ENCODE measurements around the gene SLC6A18. TPM values are rescaled to one million over a fixed set of nuclear protein-coding genes. Genes with fewer than 3 reads are reported as not detected.
"Not testable (repeated sequence)": the region's sequence is repeated elsewhere in the genome, so short reads cannot be mapped to it uniquely, and the experiment has no call there.

Gene SLC6A18
- total RNA-seq, 1 donor from 2014 or later = not detected

GRCh38 chr5:1285883-1286291, 60.7 kb downstream of the SLC6A18 start:
- Histone ChIP-seq H3K4me1 (no peaks in the 10 kb centered on the region), H3K4me3 (no peak overlapping the region), H3K9me3 (replicated peaks) (peaks cover 10% of the 10 kb centered on the region), H3K27me3 (ENCODE audit: low read depth) (peaks cover 8% of the 10 kb centered on the region), H3K36me3 (no peaks in the 10 kb centered on the region), H3K27ac (replicated peaks) (no peak overlapping the region)
- intact Hi-C loops (cut with micrococcal nuclease) = no loop called here
- no peak for TF ChIP-seq CTCF (IDR thresholded peaks at IDR 0.05; ENCODE audit: borderline replicate concordance)
- no peak for DNase-seq

GRCh38 chr5:1288439-1289335, 63.5 kb downstream of the SLC6A18 start:
- DNase-seq = no peak
- H3K36me3 ChIP-seq = no peaks in the 10 kb centered on the region
- no peak overlapping the region for H3K4me3 ChIP-seq
- intact Hi-C loops (cut with micrococcal nuclease) = no loop called here
- H3K27me3 ChIP-seq (ENCODE audit: low read depth) = peaks cover 31% of the 10 kb centered on the region
- no peak for TF ChIP-seq CTCF (IDR thresholded peaks at IDR 0.05; ENCODE audit: borderline replicate concordance)
- no peak overlapping the region for H3K27ac ChIP-seq (replicated peaks)
- no peaks in the 10 kb centered on the region for H3K4me1 ChIP-seq
- H3K9me3 ChIP-seq (replicated peaks) = peaks cover 10% of the 10 kb centered on the region

GRCh38 chr5:1289559-1289958, 64.4 kb downstream of the SLC6A18 start:
- peaks cover 39% of the 10 kb centered on the region for H3K27me3 ChIP-seq (ENCODE audit: low read depth)
- H3K4me1 ChIP-seq; H3K36me3 ChIP-seq; H3K9me3 ChIP-seq (replicated peaks); intact Hi-C loops (cut with micrococcal nuclease); H3K27ac ChIP-seq (replicated peaks); H3K4me3 ChIP-seq; DNase-seq: not testable (repeated sequence)

GRCh38 chr5:1290956-1291355, 65.8 kb downstream of the SLC6A18 start:
- Histone ChIP-seq H3K27me3 (ENCODE audit: low read depth) (peaks cover 53% of the 10 kb centered on the region), H3K4me1 (peaks cover 12% of the 10 kb centered on the region)
- H3K4me3 ChIP-seq; intact Hi-C loops (cut with micrococcal nuclease); H3K9me3 ChIP-seq (replicated peaks); DNase-seq; H3K27ac ChIP-seq (replicated peaks); H3K36me3 ChIP-seq: not testable (repeated sequence)

- Histone ChIP-seq H3K4me3 (no peak overlapping the region), H3K9me3 (replicated peaks) (peaks cover 10% of the 10 kb centered on the region), H3K4me1 (peaks cover 12% of the 10 kb centered on the region), H3K36me3 (no peaks in the 10 kb centered on the region), H3K27me3 (ENCODE audit: low read depth) (peaks cover 60% of the 10 kb centered on the region), H3K27ac (replicated peaks) (no peak overlapping the region)
- no peak for TF ChIP-seq CTCF (IDR thresholded peaks at IDR 0.05; ENCODE audit: borderline replicate concordance)
- intact Hi-C loops (cut with micrococcal nuclease) = no loop called here
- DNase-seq = no peak
These were observed 66.5 kb downstream of the SLC6A18 start for GRCh38 chr5:1291611-1292080.

GRCh38 chr5:1292139-1292538, 67.0 kb downstream of the SLC6A18 start:
- DNase-seq = no peak
- Histone ChIP-seq H3K9me3 (replicated peaks) (peaks cover 10% of the 10 kb centered on the region), H3K27me3 (ENCODE audit: low read depth) (peaks cover 65% of the 10 kb centered on the region), H3K36me3 (no peaks in the 10 kb centered on the region), H3K4me1 (peaks cover 12% of the 10 kb centered on the region), H3K27ac (replicated peaks) (no peak overlapping the region), H3K4me3 (no peak overlapping the region)
- intact Hi-C loops (cut with micrococcal nuclease) = no loop called here
- TF ChIP-seq CTCF (IDR thresholded peaks at IDR 0.05; ENCODE audit: borderline replicate concordance) = no peak
